ENCODE measurements around the gene ADAM23.

The ADAM23 gene

GRCh38 chr2:206438196-206438724, 5.1 kb upstream of the ADAM23 start:
- no peak for DNase-seq (ENCODE audit: low read depth in 4 of 4, low spot score in 1 of 4)

- DNase-seq (ENCODE audit: low read depth in 4 of 4, low spot score in 1 of 4), result no peak
These were observed 879 bp upstream of the ADAM23 start for GRCh38 chr2:206442474-206442832.

GRCh38 chr2:206443735-206444527, 599 bp downstream of the ADAM23 start:
- DNase-seq (ENCODE audit: low read depth in 4 of 4, low spot score in 1 of 4), result no peak

DNA sequence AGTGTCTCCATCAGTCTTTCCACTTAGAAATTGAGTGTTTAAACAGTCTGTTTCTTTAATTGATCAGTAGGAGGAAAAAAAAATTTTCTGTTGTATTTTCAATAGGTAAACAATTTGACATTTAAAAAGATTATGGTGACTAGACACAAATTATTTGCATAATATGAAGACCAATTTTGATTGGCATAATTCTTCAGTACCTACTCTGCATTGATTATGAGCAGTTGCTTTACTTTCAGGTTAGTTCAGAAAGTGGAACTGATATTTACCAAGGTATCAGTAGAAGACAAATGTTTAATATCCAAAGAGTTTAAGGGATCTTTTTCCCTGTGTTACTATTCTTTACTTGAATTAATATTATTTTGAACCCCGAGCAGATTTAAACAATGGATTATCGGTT, 2.6 kb downstream of the ADAM23 start:
- DNase-seq (ENCODE audit: low read depth in 4 of 4, low spot score in 1 of 4), result no peak

GRCh38 chr2:206452242-206452641, 8.9 kb downstream of the ADAM23 start:
- DNase-seq (ENCODE audit: low read depth in 4 of 4, low spot score in 1 of 4), result no peak

DNA sequence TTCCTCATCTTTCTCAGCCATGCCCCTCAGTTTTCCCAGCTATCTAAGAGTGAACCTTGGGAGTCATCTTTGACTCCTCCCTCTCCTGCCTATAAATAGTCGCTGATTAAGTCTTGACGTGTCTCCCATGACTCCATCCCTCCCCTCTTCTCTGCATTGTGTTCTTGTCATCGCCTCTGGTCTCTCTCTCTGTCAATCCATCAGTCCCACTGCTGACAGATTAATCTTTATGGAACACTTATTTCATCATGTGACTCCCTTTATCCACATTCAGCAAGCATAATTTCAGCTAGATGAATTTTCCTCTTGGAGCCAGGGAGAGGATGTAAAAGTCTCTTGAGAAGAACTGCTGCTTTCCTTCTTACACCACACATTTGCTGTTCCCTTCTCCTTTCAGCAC, 9.4 kb downstream of the ADAM23 start:
- no peak for DNase-seq (ENCODE audit: low read depth in 4 of 4, low spot score in 1 of 4)

GRCh38 chr2:206456078-206456754, 12.9 kb downstream of the ADAM23 start:
- no peak for DNase-seq (ENCODE audit: low read depth in 4 of 4, low spot score in 1 of 4)

- DNase-seq (ENCODE audit: low read depth in 4 of 4, low spot score in 1 of 4), result no peak
These were observed 13.9 kb downstream of the ADAM23 start for GRCh38 chr2:206457188-206457634.

DNA sequence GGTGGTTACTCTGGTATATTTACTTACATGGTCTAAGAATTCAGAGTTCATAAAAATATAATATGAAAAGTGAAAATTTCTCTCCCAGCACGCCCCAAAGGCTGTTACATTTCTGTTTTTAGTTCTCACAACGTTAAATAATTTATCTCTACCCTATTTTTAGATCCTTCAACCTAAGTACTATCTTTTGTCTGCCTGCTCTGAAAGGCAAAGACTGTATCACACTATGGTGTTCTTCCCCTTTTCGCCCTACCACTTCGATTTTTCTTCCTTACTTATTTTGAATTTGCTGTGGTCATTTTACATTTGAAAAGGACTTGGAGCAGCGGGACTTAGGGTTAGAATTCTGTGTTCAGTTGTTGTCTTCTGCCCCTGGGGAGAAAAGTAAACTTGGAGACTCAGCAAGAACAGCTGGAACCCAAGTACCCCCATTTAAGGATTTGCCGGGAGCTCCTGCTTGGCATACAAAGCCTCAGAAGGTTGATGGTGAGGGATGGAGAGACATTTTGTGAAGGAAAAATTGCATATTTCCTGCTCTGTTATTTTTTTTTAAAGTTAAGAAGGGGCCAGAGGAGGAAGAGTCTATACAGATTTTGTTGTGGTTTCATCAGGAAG, 19.0 kb downstream of the ADAM23 start:
- DNase-seq (ENCODE audit: low read depth in 4 of 4, low spot score in 1 of 4), result no peak

DNA sequence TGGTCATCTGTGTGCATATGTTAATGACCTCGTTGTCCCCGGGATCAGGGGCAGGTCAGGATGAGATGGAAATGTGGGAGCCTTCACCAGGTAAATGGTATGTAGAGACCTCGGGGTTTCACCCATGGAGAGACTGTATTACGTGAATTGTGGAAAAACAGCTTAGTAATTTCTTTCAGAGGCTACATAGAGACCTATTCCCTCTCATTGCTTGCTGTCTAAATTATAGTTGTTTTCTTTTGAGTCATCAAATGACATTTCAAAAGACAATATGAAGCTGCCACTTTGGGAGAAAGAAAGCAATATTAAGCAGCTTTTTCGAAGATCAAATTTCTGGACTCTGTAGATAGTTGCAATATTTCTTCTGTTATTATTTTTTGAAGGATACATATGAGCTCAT, 20.4 kb downstream of the ADAM23 start:
- DNase-seq (ENCODE audit: low read depth in 4 of 4, low spot score in 1 of 4), result no peak

GRCh38 chr2:206464597-206464996, 21.3 kb downstream of the ADAM23 start:
- DNase-seq (ENCODE audit: low read depth in 4 of 4, low spot score in 1 of 4), result no peak

- DNase-seq (ENCODE audit: low read depth in 4 of 4, low spot score in 1 of 4), result no peak
These were observed 28.3 kb downstream of the ADAM23 start for GRCh38 chr2:206471524-206472062.

DNA sequence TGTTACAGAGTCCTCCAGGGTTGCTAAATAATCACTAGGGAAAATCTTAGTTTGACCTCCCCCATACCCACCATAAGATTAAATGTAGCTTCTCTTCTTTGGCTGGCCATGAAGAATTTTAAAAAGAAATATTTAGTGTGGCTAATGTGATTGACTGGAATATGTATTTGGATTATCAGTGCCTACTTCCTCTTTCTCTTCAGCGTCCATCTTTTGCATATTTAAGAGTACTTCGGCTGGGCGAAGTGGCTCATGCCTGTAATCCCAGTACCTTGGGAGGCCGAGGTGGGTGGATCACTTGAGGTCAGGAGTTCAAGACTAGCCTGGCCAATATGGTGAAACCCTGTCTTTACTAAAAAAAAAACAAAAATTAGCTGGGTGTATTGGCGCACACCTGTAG, 28.8 kb downstream of the ADAM23 start:
- no peak for DNase-seq (ENCODE audit: low read depth in 4 of 4, low spot score in 1 of 4)

GRCh38 chr2:206474099-206474498, 30.8 kb downstream of the ADAM23 start:
- no peak for DNase-seq (ENCODE audit: low read depth in 4 of 4, low spot score in 1 of 4)

DNA sequence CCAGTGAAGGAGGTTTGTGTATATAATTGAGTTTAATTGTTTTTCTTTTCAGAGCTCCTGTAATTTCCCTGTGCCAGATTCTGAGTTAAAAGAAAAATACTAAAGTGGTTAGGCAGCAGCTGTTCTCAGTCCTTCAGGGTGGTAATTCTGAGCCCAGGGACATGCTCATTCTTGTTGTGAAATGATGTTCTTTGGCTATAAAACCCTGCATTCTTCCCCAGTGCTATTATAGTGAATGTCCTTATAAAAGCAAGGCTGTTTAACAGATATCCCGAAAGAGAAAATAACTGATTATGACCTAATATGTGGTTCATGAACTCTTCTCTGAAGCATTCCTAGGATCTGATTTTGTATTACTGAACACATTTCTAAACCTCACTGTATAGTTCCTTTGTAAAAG, 34.0 kb downstream of the ADAM23 start:
- no peak for DNase-seq (ENCODE audit: low read depth in 4 of 4, low spot score in 1 of 4)

GRCh38 chr2:206478340-206478739, 35.0 kb downstream of the ADAM23 start:
- DNase-seq (ENCODE audit: low read depth in 4 of 4, low spot score in 1 of 4), result no peak

- no peak for DNase-seq (ENCODE audit: low read depth in 4 of 4, low spot score in 1 of 4)
These were observed 36.8 kb downstream of the ADAM23 start for GRCh38 chr2:206480161-206480560.

GRCh38 chr2:206480620-206481019, 37.3 kb downstream of the ADAM23 start:
- no peak for DNase-seq (ENCODE audit: low read depth in 4 of 4, low spot score in 1 of 4)

DNA sequence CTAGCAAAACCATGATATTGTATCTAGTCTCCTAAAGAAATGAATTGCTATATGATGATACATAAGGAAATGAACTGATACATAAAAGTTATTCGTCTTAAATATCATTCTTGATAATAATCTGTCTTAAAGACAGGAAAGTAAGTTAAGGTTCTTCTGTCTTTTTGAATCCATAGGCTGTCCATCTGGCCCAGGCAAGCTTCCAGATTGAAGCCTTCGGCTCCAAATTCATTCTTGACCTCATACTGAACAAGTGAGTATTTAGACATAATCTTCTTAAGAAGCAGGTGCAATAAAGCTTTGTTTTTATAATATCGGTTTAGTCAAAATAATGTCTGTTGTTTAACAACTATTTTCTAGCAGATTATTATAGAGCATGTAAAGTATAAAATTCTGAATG, 37.7 kb downstream of the ADAM23 start:
- no peak for DNase-seq (ENCODE audit: low read depth in 4 of 4, low spot score in 1 of 4)

- DNase-seq (ENCODE audit: low read depth in 4 of 4, low spot score in 1 of 4), result no peak
These were observed 38.8 kb downstream of the ADAM23 start for GRCh38 chr2:206482123-206482522.

DNA sequence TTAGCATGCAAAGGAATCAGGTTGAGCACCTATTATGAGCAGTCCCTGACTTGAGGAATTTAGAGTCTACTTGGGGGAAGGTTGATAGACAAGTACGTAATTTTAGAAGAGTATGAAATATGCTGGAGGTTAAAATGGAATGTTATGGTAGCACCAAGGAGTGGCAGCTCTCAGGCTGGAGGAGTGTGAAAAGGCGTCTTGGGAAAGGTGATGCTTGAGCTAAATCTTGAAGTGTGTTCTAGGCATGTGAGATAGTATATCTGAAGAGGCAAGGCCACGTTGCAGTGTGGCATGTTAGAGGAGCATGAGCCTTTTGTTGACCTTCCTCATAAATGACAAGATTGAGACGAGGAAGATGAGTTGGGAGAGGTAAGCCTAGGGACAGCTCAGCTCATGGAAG, 39.3 kb downstream of the ADAM23 start:
- DNase-seq (ENCODE audit: low read depth in 4 of 4, low spot score in 1 of 4), result no peak

GRCh38 chr2:206488053-206488452, 44.7 kb downstream of the ADAM23 start:
- DNase-seq (ENCODE audit: low read depth in 4 of 4, low spot score in 1 of 4), result no peak

Data from stimulated activated CD4-positive, alpha-beta T cell treated with anti-CD3 and anti-CD28 coated beads, Interleukin-1b, Interleukin-23, amount 100 ng/mL, for 24 hours (primary cell).